Measurements from ENCODE around the gene MYO1H. TPM values are rescaled to one million over a fixed set of nuclear protein-coding genes. Genes with fewer than 3 reads are reported as not detected.

Gene MYO1H
- total RNA-seq, 4 donors from 2014 or later: not detected

DNA sequence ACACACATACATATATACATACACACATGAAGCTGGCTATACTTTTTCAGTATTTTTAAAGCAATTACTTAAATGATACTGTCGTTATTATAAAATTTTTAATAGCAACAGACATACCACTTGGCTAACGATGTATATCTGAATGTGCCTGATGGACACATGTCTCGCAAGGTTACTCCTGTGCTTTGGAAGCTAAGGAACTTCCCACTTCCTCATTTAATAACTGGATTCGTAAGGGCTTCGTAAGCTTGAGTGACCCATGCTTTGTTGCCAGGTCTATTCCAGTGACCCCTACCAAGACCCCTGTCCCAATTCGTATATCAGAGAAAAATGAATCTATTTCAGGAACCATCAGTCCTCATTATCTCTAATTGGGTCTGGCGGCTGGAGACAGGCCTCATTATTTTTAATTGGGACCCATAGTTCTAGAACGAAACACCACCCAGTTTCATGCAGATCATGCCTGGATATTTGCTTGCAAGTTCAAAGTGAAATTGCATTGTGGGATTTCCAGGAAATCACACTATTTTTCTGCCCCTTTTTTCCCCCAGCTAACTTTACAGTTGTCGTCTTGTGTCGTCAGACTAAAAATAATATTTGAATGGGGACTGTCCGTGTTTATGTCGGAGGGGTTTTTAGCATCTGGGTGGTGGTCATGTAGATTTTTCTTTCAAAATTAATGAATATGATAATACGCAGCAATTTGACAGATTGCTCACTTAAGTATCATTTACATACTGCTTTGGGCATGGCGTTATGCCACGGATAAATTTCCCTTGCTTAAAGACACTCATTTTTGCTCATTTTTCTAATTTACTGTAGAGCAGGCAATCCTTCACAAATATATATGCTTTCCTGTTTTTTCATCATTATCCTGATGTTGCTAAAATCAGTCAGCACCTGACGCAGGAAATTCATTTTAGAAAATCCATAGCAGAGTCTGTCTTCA, 17.1 kb upstream of the MYO1H start:
- 85% methylated on average over 16 of the region's 16 CpGs for WGBS
- no peak overlapping the region for H3K27ac ChIP-seq (replicated peaks in 1 of 4)

DNA sequence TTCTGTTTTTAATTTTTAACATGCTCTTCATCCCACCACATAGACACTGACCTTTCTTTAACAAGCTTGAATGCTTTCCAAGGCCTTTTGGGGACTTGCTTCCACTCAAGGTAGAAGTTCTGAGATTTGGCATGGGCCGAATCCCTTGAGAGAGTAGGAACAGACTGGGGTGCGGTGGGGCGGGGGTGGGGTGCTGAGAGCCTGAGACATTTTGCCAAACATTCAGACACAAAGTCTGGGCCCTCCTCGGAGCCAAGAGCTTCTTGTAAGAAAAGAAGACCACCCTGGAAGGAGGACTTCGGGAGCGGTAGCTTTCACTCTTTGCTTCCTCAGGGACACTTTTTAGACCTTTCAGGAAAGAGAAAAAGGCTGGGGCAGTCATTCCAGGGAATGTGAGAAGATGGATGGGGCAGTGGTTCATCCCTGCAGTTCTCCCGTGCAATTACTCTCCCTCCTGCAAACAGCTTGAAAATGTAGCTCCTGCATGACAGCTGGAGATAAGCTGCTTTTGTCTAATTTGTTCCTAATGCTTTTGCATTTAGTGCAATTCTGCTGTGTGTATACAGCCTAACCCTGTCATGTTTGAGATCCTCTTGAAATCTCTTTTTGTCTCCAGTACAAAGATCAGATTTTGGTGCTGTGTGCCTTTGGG, 16.3 kb upstream of the MYO1H start:
- 16% methylated on average over 7 of the region's 7 CpGs for WGBS
- no peak for DNase-seq (ENCODE audit: extremely low spot score)

More for the DNA sequence above, 17.1 kb upstream of the MYO1H start:
- Histone ChIP-seq H3K4me3 (no peak overlapping the region), H3K27me3 (no peaks in the 10 kb centered on the region), H3K4me1 (peaks cover 0 to 17% (median 15%) of the 10 kb centered on the region in 4 donors), H3K36me3 (no peaks in the 10 kb centered on the region), H3K9me3 (no peaks in the 10 kb centered on the region)
- no peak for TF ChIP-seq POLR2AphosphoS5 (IDR thresholded peaks at IDR 0.05)
- intact Hi-C loops (cut with DNase I): no loop called here
- no peak for DNase-seq (ENCODE audit: extremely low spot score)

DNA sequence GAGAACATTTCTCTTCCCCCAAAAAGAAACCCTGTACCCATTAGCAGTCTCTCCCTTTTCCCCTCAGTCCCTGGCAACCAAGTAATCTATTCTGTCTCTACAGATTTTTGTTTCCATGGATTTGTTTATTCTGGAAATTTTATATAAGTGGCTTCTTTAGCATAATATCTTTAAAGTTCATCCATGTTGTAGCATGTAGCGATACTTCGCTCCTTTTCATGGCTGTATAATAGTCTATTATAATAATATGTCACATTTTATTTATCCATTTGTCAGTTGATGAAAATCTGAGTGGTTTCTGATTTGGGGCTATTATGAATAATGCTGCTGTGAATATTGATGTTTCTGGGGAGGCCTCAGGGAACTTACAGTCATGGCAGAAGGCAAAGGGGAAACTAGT, 12.8 kb upstream of the MYO1H start:
- DNase-seq (ENCODE audit: extremely low spot score): no peak
- Histone ChIP-seq H3K27ac (replicated peaks in 1 of 4) (no peak overlapping the region), H3K27me3 (no peaks in the 10 kb centered on the region), H3K4me3 (no peak overlapping the region), H3K4me1 (peaks cover 0 to 17% (median 15%) of the 10 kb centered on the region in 4 donors), H3K36me3 (no peaks in the 10 kb centered on the region), H3K9me3 (no peaks in the 10 kb centered on the region)
- 95% methylated on average over 2 of the region's 2 CpGs for WGBS
- intact Hi-C loops (cut with DNase I): no loop called here
- TF ChIP-seq, protein P1, sequence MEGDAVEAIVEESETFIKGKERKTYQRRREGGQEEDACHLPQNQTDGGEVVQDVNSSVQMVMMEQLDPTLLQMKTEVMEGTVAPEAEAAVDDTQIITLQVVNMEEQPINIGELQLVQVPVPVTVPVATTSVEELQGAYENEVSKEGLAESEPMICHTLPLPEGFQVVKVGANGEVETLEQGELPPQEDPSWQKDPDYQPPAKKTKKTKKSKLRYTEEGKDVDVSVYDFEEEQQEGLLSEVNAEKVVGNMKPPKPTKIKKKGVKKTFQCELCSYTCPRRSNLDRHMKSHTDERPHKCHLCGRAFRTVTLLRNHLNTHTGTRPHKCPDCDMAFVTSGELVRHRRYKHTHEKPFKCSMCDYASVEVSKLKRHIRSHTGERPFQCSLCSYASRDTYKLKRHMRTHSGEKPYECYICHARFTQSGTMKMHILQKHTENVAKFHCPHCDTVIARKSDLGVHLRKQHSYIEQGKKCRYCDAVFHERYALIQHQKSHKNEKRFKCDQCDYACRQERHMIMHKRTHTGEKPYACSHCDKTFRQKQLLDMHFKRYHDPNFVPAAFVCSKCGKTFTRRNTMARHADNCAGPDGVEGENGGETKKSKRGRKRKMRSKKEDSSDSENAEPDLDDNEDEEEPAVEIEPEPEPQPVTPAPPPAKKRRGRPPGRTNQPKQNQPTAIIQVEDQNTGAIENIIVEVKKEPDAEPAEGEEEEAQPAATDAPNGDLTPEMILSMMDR (IDR thresholded peaks at IDR 0.05): no peak
- TF ChIP-seq POLR2AphosphoS5 (IDR thresholded peaks at IDR 0.05) (no peak), EP300 (IDR thresholded peaks at IDR 0.05) (no peak), POLR2A (IDR thresholded peaks at IDR 0.05; ENCODE audit: low read depth) (no peak)

More for the DNA sequence above, 16.3 kb upstream of the MYO1H start:
- TF ChIP-seq EP300 (IDR thresholded peaks at IDR 0.05) (no peak), POLR2A (IDR thresholded peaks at IDR 0.05; ENCODE audit: low read depth) (no peak), POLR2AphosphoS5 (IDR thresholded peaks at IDR 0.05) (no peak)
- TF ChIP-seq, protein P1 (IDR thresholded peaks at IDR 0.05): no peak
- intact Hi-C loops (cut with DNase I): no loop called here
- H3K36me3 ChIP-seq: no peaks in the 10 kb centered on the region
- H3K4me1 ChIP-seq: peaks cover 0 to 17% (median 15%) of the 10 kb centered on the region in 4 donors
- no peak overlapping the region for H3K27ac ChIP-seq (replicated peaks in 1 of 4)
- H3K27me3 ChIP-seq: no peaks in the 10 kb centered on the region
- H3K9me3 ChIP-seq: no peaks in the 10 kb centered on the region
- H3K4me3 ChIP-seq: no peak overlapping the region

DNA sequence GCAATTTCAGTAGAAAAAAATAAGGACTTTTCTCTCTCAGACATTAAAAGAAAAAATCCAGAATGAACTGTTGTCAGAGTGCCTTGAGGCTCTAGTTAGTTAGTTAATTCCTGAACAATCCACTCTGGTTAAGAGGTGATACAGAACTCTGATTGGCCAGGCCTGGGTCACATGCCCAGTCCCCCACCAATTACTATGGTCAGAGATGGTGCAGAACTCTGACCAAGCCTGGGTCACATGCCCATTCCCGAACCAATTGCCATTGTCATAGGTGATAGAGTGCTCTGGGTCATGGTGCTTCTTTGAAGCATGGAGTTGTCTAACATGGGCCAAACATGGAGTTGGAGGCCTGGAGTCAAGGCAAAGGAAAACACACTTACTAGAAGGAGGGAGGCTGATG, 11.1 kb upstream of the MYO1H start:
- Histone ChIP-seq H3K36me3 (no peaks in the 10 kb centered on the region), H3K27me3 (no peaks in the 10 kb centered on the region), H3K4me3 (no peak overlapping the region), H3K27ac (replicated peaks in 1 of 4) (no peak overlapping the region), H3K4me1 (peaks cover 0 to 9% (median 8%) of the 10 kb centered on the region in 4 donors), H3K9me3 (no peaks in the 10 kb centered on the region)
- DNase-seq (ENCODE audit: extremely low spot score): no peak
- 82% methylated on average over 1 of the region's 1 CpG for WGBS
- TF ChIP-seq, protein P1 (IDR thresholded peaks at IDR 0.05): no peak
- TF ChIP-seq POLR2AphosphoS5 (IDR thresholded peaks at IDR 0.05) (no peak), EP300 (IDR thresholded peaks at IDR 0.05) (no peak), POLR2A (IDR thresholded peaks at IDR 0.05; ENCODE audit: low read depth) (no peak)
- intact Hi-C loops (cut with DNase I): no loop called here

DNA sequence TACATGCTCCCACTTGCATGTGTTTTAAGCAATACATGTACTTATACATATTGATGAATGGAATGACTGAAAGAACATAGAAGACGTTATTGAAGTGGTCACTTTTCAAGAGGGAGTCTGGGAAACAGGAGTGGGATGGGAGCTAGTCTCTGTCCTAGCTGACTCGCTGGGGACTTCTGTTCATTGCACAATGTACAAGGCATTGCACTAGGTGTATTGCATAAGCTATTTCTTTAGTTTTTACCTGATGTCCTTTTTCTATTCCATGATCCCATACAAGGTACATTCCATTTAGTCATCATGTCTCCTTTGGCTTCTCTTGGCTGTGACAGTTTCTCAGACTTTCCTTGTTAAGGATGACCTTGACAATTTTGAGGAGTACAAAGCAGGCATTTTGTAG, 4.0 kb upstream of the MYO1H start:
- Histone ChIP-seq H3K9me3 (no peaks in the 10 kb centered on the region), H3K27ac (replicated peaks in 1 of 4) (no peak overlapping the region), H3K4me3 (no peak overlapping the region), H3K36me3 (no peaks in the 10 kb centered on the region), H3K27me3 (no peaks in the 10 kb centered on the region), H3K4me1 (no peaks in the 10 kb centered on the region)
- WGBS: 67% methylated on average over 2 of the region's 2 CpGs
- TF ChIP-seq POLR2AphosphoS5 (IDR thresholded peaks at IDR 0.05) (no peak), POLR2A (IDR thresholded peaks at IDR 0.05; ENCODE audit: low read depth) (no peak), EP300 (IDR thresholded peaks at IDR 0.05) (no peak)
- TF ChIP-seq, protein P1 (IDR thresholded peaks at IDR 0.05): no peak
- intact Hi-C loops (cut with DNase I): no loop called here
- DNase-seq (ENCODE audit: extremely low spot score): no peak
